HG02678 (cell line): ENCODE results near the gene SDK1.

Experiments
- ATAC-seq: cut with Tn5 transposase; IDR thresholded peaks from one replicate; pipeline ENCODE4 v1.9.1; 2021; ENCODE audit warnings: mild to moderate bottlenecking, moderate library complexity; ENCODE audit not compliant: unreplicated experiment

Gene SDK1

GRCh38 chr7:3965794-3966395, 664.8 kb downstream of the SDK1 start:
- ATAC-seq: no peak

- no peak for ATAC-seq
Observed at GRCh38 chr7:3968234-3968633, 667.2 kb downstream of the SDK1 start.

GRCh38 chr7:3969286-3969685, 668.2 kb downstream of the SDK1 start:
- no peak for ATAC-seq

- no peak for ATAC-seq
Observed at GRCh38 chr7:3971323-3971722, 670.3 kb downstream of the SDK1 start.

- ATAC-seq: no peak
Observed at GRCh38 chr7:3973264-3973663, 672.2 kb downstream of the SDK1 start.

- no peak for ATAC-seq
Observed at GRCh38 chr7:3974329-3974728, 673.3 kb downstream of the SDK1 start.

- ATAC-seq: no peak
Observed at GRCh38 chr7:3975371-3975770, 674.3 kb downstream of the SDK1 start.

- no peak for ATAC-seq
Observed at GRCh38 chr7:3977391-3977790, 676.3 kb downstream of the SDK1 start.

GRCh38 chr7:3978839-3979238, 677.8 kb downstream of the SDK1 start:
- no peak for ATAC-seq

- no peak for ATAC-seq
Observed at GRCh38 chr7:3979611-3980299, 678.7 kb downstream of the SDK1 start.

GRCh38 chr7:3980300-3980643, 679.2 kb downstream of the SDK1 start:
- no peak for ATAC-seq

GRCh38 chr7:3981281-3981680, 680.2 kb downstream of the SDK1 start:
- ATAC-seq: no peak

- no peak for ATAC-seq
Observed at GRCh38 chr7:3984456-3984855, 683.4 kb downstream of the SDK1 start.

- ATAC-seq: no peak
Observed at GRCh38 chr7:3986927-3987326, 685.9 kb downstream of the SDK1 start.

- ATAC-seq: no peak
Observed at GRCh38 chr7:3987426-3987927, 686.4 kb downstream of the SDK1 start.

- no peak for ATAC-seq
Observed at GRCh38 chr7:3989723-3990122, 688.7 kb downstream of the SDK1 start.

GRCh38 chr7:3991731-3992231, 690.7 kb downstream of the SDK1 start:
- ATAC-seq: no peak

- no peak for ATAC-seq
Observed at GRCh38 chr7:3992841-3993240, 691.8 kb downstream of the SDK1 start.

- no peak for ATAC-seq
Observed at GRCh38 chr7:3994764-3995163, 693.7 kb downstream of the SDK1 start.

GRCh38 chr7:3995187-3995586, 694.1 kb downstream of the SDK1 start:
- no peak for ATAC-seq

GRCh38 chr7:3998060-3998459, 697.0 kb downstream of the SDK1 start:
- ATAC-seq: no peak

GRCh38 chr7:4000139-4000538, 699.1 kb downstream of the SDK1 start:
- no peak for ATAC-seq

- ATAC-seq: no peak
Observed at GRCh38 chr7:4000934-4001333, 699.9 kb downstream of the SDK1 start.
